VCaP (cell line): Measurements from ENCODE around the gene NACC1.
A peak's percentile ranks its signal among the peaks of the same experiment; 100 is the strongest.

Source experiments
- H3K27ac ChIP-seq: fragments of 450-650 bp; 2 replicates; pipeline ENCODE4 v1.5.1; 2017
- CTCF ChIP-seq: fragments of 450-650 bp; conservative IDR thresholded peaks from 2 replicates; pipeline ENCODE4 v1.5.1; 2017; ENCODE audit warnings: mild to moderate bottlenecking, moderate library complexity

NACC1 gene

DNA sequence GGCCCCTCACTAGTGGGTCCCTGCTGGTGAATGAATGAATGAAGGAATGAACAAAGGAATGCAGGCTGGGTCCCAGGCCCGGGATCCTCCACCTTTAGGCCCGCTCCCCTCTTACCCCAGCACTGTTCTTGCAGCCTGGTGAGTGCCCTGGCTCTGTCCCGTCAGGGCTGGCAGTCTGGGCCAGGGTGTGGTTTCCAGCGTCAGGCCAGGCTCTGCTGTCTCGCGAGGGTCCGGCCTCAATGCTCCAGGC, 15.7 kb upstream of the NACC1 start:
- peak overlapping the region; percentile 78 for H3K27ac ChIP-seq
- no peak for TF ChIP-seq CTCF

DNA sequence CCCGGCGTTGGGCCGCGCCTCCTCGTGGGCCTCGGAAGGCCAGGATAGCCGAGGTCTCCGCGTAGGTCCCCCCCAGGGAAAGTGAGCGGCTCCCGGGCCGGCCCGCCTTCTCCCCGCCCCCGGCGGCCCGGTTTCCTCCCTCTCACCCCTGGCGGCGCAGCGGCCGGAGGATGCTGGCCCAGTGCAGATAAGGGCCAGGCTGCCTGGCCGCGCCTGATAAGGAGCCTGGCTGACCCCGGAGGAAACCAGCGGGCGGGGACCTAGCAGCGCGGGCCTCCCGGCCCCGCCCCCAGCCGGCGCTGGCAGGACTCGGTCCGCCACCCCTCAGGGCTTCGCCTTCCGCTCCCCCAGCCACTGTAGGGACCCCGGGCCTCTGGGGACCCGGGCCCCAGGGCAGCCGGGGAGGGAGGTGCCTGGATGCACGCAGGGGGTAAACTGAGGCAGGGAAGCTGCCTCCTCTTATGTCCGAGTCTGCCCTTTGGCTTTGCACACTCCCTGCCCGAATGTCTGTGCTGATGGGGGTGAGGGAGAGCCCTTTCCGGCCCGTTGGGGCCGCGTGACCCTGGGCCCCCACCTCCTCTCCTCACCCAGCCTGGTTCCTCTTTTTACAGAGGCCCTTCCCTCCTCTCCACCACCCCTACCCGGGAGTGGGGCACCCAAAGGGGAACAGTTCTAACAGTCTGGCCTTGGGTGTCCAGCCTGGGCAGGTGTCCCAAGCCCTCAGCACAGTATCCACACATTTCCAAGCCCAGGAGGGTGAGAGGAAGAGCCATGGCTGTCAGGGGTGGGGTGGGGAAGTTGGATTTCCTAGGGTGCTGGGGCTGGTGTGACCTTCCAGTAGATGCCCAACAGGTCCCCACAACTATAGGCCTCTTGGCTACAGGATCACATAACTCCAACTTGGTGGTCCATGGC, 15.1 kb upstream of the NACC1 start, which contains the start of gene LYL1:
Gene LYL1 (minus strand): TSS at position 193 of the 915 bp plus-strand sequence. CDS start 1,687 bp downstream, outside the sequence.
- TF ChIP-seq CTCF: no peak
- H3K27ac ChIP-seq: peak within 1 kb of the TSS; percentile 78

GRCh38 chr19:13103581-13104359, 14.3 kb upstream of the NACC1 start:
- no peak for TF ChIP-seq CTCF
- H3K27ac ChIP-seq: peak overlapping the region; percentile 78; the same call in 1 of the 2 replicates

- TF ChIP-seq CTCF: peak; percentile 55
- no peak overlapping the region for H3K27ac ChIP-seq
Measured at GRCh38 chr19:13104360-13104847, 13.7 kb upstream of the NACC1 start.

- 0 out of 2 replicates have a peak, but pooled peaks have one; percentile 4 for TF ChIP-seq CTCF
- no peak overlapping the region for H3K27ac ChIP-seq
Measured at GRCh38 chr19:13104848-13105711, 13.0 kb upstream of the NACC1 start.

- no peak for TF ChIP-seq CTCF
- no peak overlapping the region for H3K27ac ChIP-seq
Measured at GRCh38 chr19:13109361-13110098, 8.5 kb upstream of the NACC1 start.
